Lower leg skin (tissue), 4 donors: ENCODE data around the gene CAMTA1. TPM values are rescaled to one million over a fixed set of nuclear protein-coding genes. Genes with fewer than 3 reads are reported as not detected.
"Not testable (repeated sequence)": the region's sequence is repeated elsewhere in the genome, so short reads cannot be mapped to it uniquely, and the experiment has no call there.

Experiments
- DNase-seq, 2 donors: peaks; one replicate each; pipeline ENCODE4 v3.0.0-alpha.2; 2019; ENCODE audit warnings: low spot score in 2 of 2
- H3K4me3 ChIP-seq: fragments of 200-600 bp; sonication (generic); 2 replicates; pipeline ENCODE4 v1.5.1; 2017; ENCODE audit warnings: mild to moderate bottlenecking, low read depth; ENCODE audit not compliant: poor library complexity, severe bottlenecking
- POLR2A ChIP-seq, 2 donors: fragments of 450-650 bp; IDR thresholded peaks; one replicate each; pipeline ENCODE4 v1.6.1; 2016 to 2017; ENCODE audit warnings: antibody characterized with exemption in 2 of 2, mild to moderate bottlenecking in 1 of 2, moderate library complexity in 1 of 2
- WGBS, 2 donors: methylation state at CpG; one replicate each; pipeline ENCODE4 v1.1.5; 2018; 5-methylcytosine and 5-hydroxymethylcytosine counted together
- intact Hi-C: fragments of 100-400 bp; cut with DNase I; formaldehyde crosslinking; loops from one replicate; pipeline ENCODE4 v1.15.0; 2023; ENCODE audit warnings: low total_unique reads
- total RNA-seq, 4 donors: library from RNA; depleted of rRNA; stranded (reverse); fragments of >200 nt; gene quantifications; one replicate each; pipeline ENCODE4 v1.1.0, GENCODE V29; 2016
- TF ChIP-seq, protein P1 (sequence below), 3 donors: fragments of 450-650 bp; IDR thresholded peaks; one replicate each; pipeline ENCODE4 v1.5.1; 2016; ENCODE audit warnings: antibody characterized with exemption in 3 of 3, mild to moderate bottlenecking in 3 of 3, moderate library complexity in 2 of 3

CAMTA1 gene
- total RNA-seq, 4 donors from 2014 or later: 24.4 to 52.3 (median 32.9) TPM

GRCh38 chr1:6824665-6825368 is 39.6 kb downstream of the CAMTA1 start:
- no peak overlapping the region for H3K4me3 ChIP-seq
- intact Hi-C loops: no loop called here
- WGBS, 2 donors: 74% methylated on average over 6 of the region's 6 CpGs
- DNase-seq: no peak
- TF ChIP-seq, protein P1, sequence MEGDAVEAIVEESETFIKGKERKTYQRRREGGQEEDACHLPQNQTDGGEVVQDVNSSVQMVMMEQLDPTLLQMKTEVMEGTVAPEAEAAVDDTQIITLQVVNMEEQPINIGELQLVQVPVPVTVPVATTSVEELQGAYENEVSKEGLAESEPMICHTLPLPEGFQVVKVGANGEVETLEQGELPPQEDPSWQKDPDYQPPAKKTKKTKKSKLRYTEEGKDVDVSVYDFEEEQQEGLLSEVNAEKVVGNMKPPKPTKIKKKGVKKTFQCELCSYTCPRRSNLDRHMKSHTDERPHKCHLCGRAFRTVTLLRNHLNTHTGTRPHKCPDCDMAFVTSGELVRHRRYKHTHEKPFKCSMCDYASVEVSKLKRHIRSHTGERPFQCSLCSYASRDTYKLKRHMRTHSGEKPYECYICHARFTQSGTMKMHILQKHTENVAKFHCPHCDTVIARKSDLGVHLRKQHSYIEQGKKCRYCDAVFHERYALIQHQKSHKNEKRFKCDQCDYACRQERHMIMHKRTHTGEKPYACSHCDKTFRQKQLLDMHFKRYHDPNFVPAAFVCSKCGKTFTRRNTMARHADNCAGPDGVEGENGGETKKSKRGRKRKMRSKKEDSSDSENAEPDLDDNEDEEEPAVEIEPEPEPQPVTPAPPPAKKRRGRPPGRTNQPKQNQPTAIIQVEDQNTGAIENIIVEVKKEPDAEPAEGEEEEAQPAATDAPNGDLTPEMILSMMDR (IDR thresholded peaks at IDR 0.05): no peak
- no peak for TF ChIP-seq POLR2A (IDR thresholded peaks at IDR 0.05)

- no peak for DNase-seq
- TF ChIP-seq, protein P1 (IDR thresholded peaks at IDR 0.05): no peak
- TF ChIP-seq POLR2A (IDR thresholded peaks at IDR 0.05): no peak
- intact Hi-C loops: no loop called here
- H3K4me3 ChIP-seq: no peak overlapping the region
- WGBS, 2 donors: 78 to 82% methylated on average over 4 of the region's 4 CpGs
Observed at GRCh38 chr1:6825828-6826227, 40.6 kb downstream of the CAMTA1 start.

DNA sequence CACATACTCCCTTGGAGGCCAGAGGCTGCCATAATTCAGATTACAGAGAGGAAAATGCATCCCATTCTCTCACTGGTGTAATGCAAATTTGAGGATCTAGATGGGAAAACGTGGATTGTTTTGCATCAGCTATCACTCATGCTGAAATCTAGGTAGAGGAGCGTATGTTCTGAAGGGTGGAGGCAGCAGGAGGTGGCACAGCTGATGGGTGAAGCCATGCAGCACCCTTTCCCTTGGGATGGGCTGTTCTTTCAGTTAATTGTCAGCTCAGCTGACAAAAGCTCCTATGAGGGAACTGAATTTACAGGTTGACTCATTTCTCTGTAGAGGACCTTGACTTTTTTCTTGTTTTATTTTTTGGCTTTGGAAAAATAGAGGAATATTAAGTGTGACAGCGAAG is 41.8 kb downstream of the CAMTA1 start:
- TF ChIP-seq, protein P1 (IDR thresholded peaks at IDR 0.05): no peak
- no peak for TF ChIP-seq POLR2A (IDR thresholded peaks at IDR 0.05)
- DNase-seq: no peak
- WGBS, 2 donors: 84 to 86% methylated on average over 3 of the region's 3 CpGs
- intact Hi-C loops: no loop called here
- no peak overlapping the region for H3K4me3 ChIP-seq

GRCh38 chr1:6827630-6828165 is 42.4 kb downstream of the CAMTA1 start:
- 82 to 86% methylated on average over 10 of the region's 10 CpGs for WGBS, 2 donors
- no peak for DNase-seq

GRCh38 chr1:6831366-6831765 is 46.1 kb downstream of the CAMTA1 start:
- DNase-seq: no peak
- no peak overlapping the region for H3K4me3 ChIP-seq
- TF ChIP-seq, protein P1 (IDR thresholded peaks at IDR 0.05): no peak
- TF ChIP-seq POLR2A (IDR thresholded peaks at IDR 0.05): no peak
- 86 to 88% methylated on average over 1 of the region's 1 CpG for WGBS, 2 donors
- intact Hi-C loops: no loop called here

More at GRCh38 chr1:6827630-6828165, 42.4 kb downstream of the CAMTA1 start:
- intact Hi-C loops: no loop called here
- no peak overlapping the region for H3K4me3 ChIP-seq
- TF ChIP-seq, protein P1 (IDR thresholded peaks at IDR 0.05): no peak
- no peak for TF ChIP-seq POLR2A (IDR thresholded peaks at IDR 0.05)

- DNase-seq, H3K4me3 ChIP-seq, intact Hi-C loops: not testable (repeated sequence)
- WGBS, 2 donors: 80 to 93% methylated on average over 2 of the region's 2 CpGs
Observed at GRCh38 chr1:6832006-6832405, 46.8 kb downstream of the CAMTA1 start.
